ENCODE measurements around the gene KIAA1755. TPM values are rescaled to one million over a fixed set of nuclear protein-coding genes. Genes with fewer than 3 reads are reported as not detected.

Gene KIAA1755
- polyA plus RNA-seq, 4 donors = 2.3 to 5.5 (median 4.4) TPM

GRCh38 chr20:38221119-38221589, 39.4 kb downstream of the KIAA1755 start:
- DNase-seq (ENCODE audit: low read depth in 4 of 4, low spot score in 2 of 4) = peak in 3 of 4 donors; percentile 42 to 65 (median 51)

GRCh38 chr20:38220587-38221118, 39.9 kb downstream of the KIAA1755 start:
- DNase-seq (ENCODE audit: low read depth in 4 of 4, low spot score in 2 of 4) = no peak

- DNase-seq (ENCODE audit: low read depth in 4 of 4, low spot score in 2 of 4) = no peak
These were observed 41.3 kb downstream of the KIAA1755 start for GRCh38 chr20:38219006-38219950.

GRCh38 chr20:38218566-38218885, 42.0 kb downstream of the KIAA1755 start:
- DNase-seq (ENCODE audit: low read depth in 4 of 4, low spot score in 2 of 4) = no peak

- DNase-seq (ENCODE audit: low read depth in 4 of 4, low spot score in 2 of 4) = no peak
These were observed 42.6 kb downstream of the KIAA1755 start for GRCh38 chr20:38217791-38218565.

GRCh38 chr20:38216746-38217595, 43.6 kb downstream of the KIAA1755 start:
- no peak for DNase-seq (ENCODE audit: low read depth in 4 of 4, low spot score in 2 of 4)

- DNase-seq (ENCODE audit: low read depth in 4 of 4, low spot score in 2 of 4) = no peak
These were observed 44.3 kb downstream of the KIAA1755 start for GRCh38 chr20:38216201-38216600.

- no peak for DNase-seq (ENCODE audit: low read depth in 4 of 4, low spot score in 2 of 4)
These were observed 45.0 kb downstream of the KIAA1755 start for GRCh38 chr20:38215194-38216182.

- DNase-seq (ENCODE audit: low read depth in 4 of 4, low spot score in 2 of 4) = no peak
These were observed 46.0 kb downstream of the KIAA1755 start for GRCh38 chr20:38214256-38215193.

GRCh38 chr20:38213607-38213940, 47.0 kb downstream of the KIAA1755 start:
- no peak for DNase-seq (ENCODE audit: low read depth in 4 of 4, low spot score in 2 of 4)

GRCh38 chr20:38212806-38213606, 47.5 kb downstream of the KIAA1755 start:
- DNase-seq (ENCODE audit: low read depth in 4 of 4, low spot score in 2 of 4) = no peak

GRCh38 chr20:38211200-38212097, 49.1 kb downstream of the KIAA1755 start:
- no peak for DNase-seq (ENCODE audit: low read depth in 4 of 4, low spot score in 2 of 4)

GRCh38 chr20:38210741-38211140, 49.8 kb downstream of the KIAA1755 start:
- no peak for DNase-seq (ENCODE audit: low read depth in 4 of 4, low spot score in 2 of 4)

GRCh38 chr20:38209736-38210405, 50.7 kb downstream of the KIAA1755 start:
- no peak for DNase-seq (ENCODE audit: low read depth in 4 of 4, low spot score in 2 of 4)

- DNase-seq (ENCODE audit: low read depth in 4 of 4, low spot score in 2 of 4) = no peak
These were observed 51.4 kb downstream of the KIAA1755 start for GRCh38 chr20:38209054-38209675.

Data from left renal cortex interstitium (tissue), 4 donors.